ENCODE results near the gene COL4A6.

COL4A6 gene

DNA sequence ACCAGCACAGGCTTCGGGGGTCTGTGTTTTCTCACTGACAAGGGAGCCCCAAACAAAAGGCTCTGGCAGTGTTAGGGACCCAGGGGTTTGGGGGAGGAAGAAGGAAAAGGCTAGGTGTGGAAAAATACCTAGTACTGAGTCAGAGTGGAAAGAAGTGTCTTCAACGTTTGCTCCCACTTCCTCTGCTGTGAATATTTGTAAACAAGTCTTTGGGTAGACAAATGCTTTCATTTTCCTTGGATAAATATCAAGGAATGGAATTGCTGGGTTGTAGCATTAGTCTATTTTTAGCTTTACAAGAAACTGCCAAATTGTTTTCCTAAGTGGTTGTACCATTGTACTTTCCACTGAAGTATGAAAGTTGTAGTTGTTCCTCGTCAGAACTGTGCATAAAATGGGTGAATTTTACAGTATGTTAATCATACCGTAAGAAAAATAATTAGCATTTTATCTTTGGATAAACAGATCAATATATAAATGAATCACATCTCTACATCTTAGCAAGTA, 18.8 kb upstream of the COL4A6 start:
- Histone ChIP-seq H3K4me2 (ENCODE audit: low read depth, low read length, poor library complexity, severe bottlenecking) (no peak overlapping the region), H3K9me3 (ENCODE audit: insufficient read depth, low read length) (no peaks in the 10 kb centered on the region), H3K27ac (ENCODE audit: low read depth, low read length) (no peak overlapping the region), H3K79me2 (ENCODE audit: insufficient read depth, low read length) (no peaks in the 10 kb centered on the region), H3K36me3 (ENCODE audit: low read length) (no peaks in the 10 kb centered on the region), H3K9ac (ENCODE audit: low read length) (no peak overlapping the region), H2AFZ (ENCODE audit: low read depth, low read length, severe bottlenecking) (no peak overlapping the region), H3F3A (ENCODE audit: insufficient read depth) (no peaks in the 10 kb centered on the region), H3K4me3 (ENCODE audit: insufficient read depth, low read length, poor library complexity, severe bottlenecking) (no peak overlapping the region), H3K9me2 (replicated peaks; ENCODE audit: insufficient read depth, low read length) (no peaks in the 10 kb centered on the region), H3K27me3 (ENCODE audit: low read length) (no peaks in the 10 kb centered on the region), H4K20me1 (ENCODE audit: low read depth, low read length) (no peaks in the 10 kb centered on the region)
- no peak for TF ChIP-seq EZH2phosphoT487 (conservative IDR thresholded peaks at IDR 0.05; ENCODE audit: low read length)
- TF ChIP-seq, protein P1, sequence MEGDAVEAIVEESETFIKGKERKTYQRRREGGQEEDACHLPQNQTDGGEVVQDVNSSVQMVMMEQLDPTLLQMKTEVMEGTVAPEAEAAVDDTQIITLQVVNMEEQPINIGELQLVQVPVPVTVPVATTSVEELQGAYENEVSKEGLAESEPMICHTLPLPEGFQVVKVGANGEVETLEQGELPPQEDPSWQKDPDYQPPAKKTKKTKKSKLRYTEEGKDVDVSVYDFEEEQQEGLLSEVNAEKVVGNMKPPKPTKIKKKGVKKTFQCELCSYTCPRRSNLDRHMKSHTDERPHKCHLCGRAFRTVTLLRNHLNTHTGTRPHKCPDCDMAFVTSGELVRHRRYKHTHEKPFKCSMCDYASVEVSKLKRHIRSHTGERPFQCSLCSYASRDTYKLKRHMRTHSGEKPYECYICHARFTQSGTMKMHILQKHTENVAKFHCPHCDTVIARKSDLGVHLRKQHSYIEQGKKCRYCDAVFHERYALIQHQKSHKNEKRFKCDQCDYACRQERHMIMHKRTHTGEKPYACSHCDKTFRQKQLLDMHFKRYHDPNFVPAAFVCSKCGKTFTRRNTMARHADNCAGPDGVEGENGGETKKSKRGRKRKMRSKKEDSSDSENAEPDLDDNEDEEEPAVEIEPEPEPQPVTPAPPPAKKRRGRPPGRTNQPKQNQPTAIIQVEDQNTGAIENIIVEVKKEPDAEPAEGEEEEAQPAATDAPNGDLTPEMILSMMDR (IDR thresholded peaks at IDR 0.05; ENCODE audit: insufficient read depth, low read length, poor library complexity, severe bottlenecking), result no peak

- no peak overlapping the region for H3K27ac ChIP-seq (ENCODE audit: low read depth, low read length)
- no peaks in the 10 kb centered on the region for H4K20me1 ChIP-seq (ENCODE audit: low read depth, low read length)
- H3K27me3 ChIP-seq (ENCODE audit: low read length), result no peaks in the 10 kb centered on the region
- no peaks in the 10 kb centered on the region for H3F3A ChIP-seq (ENCODE audit: insufficient read depth)
- no peak overlapping the region for H3K9ac ChIP-seq (ENCODE audit: low read length)
- H2AFZ ChIP-seq (ENCODE audit: low read depth, low read length, severe bottlenecking), result no peak overlapping the region
- TF ChIP-seq, protein P1 (IDR thresholded peaks at IDR 0.05; ENCODE audit: insufficient read depth, low read length, poor library complexity, severe bottlenecking), result no peak
- no peak for TF ChIP-seq EZH2phosphoT487 (conservative IDR thresholded peaks at IDR 0.05; ENCODE audit: low read length)
- H3K9me2 ChIP-seq (replicated peaks; ENCODE audit: insufficient read depth, low read length), result no peaks in the 10 kb centered on the region
- H3K4me2 ChIP-seq (ENCODE audit: low read depth, low read length, poor library complexity, severe bottlenecking), result no peak overlapping the region
- no peaks in the 10 kb centered on the region for H3K79me2 ChIP-seq (ENCODE audit: insufficient read depth, low read length)
- H3K9me3 ChIP-seq (ENCODE audit: insufficient read depth, low read length), result no peaks in the 10 kb centered on the region
- no peak overlapping the region for H3K4me3 ChIP-seq (ENCODE audit: insufficient read depth, low read length, poor library complexity, severe bottlenecking)
- H3K36me3 ChIP-seq (ENCODE audit: low read length), result no peaks in the 10 kb centered on the region
Observed at GRCh38 chrX:108453841-108454240, 15.6 kb upstream of the COL4A6 start.

- Histone ChIP-seq H3F3A (ENCODE audit: insufficient read depth) (no peaks in the 10 kb centered on the region), H3K4me3 (ENCODE audit: insufficient read depth, low read length, poor library complexity, severe bottlenecking) (no peak overlapping the region), H2AFZ (ENCODE audit: low read depth, low read length, severe bottlenecking) (no peak overlapping the region), H3K4me2 (ENCODE audit: low read depth, low read length, poor library complexity, severe bottlenecking) (no peak overlapping the region), H3K9ac (ENCODE audit: low read length) (no peak overlapping the region), H3K36me3 (ENCODE audit: low read length) (no peaks in the 10 kb centered on the region), H4K20me1 (ENCODE audit: low read depth, low read length) (no peaks in the 10 kb centered on the region), H3K27me3 (ENCODE audit: low read length) (no peaks in the 10 kb centered on the region), H3K9me3 (ENCODE audit: insufficient read depth, low read length) (no peaks in the 10 kb centered on the region), H3K9me2 (replicated peaks; ENCODE audit: insufficient read depth, low read length) (no peaks in the 10 kb centered on the region), H3K27ac (ENCODE audit: low read depth, low read length) (no peak overlapping the region), H3K79me2 (ENCODE audit: insufficient read depth, low read length) (no peaks in the 10 kb centered on the region)
- no peak for TF ChIP-seq EZH2phosphoT487 (conservative IDR thresholded peaks at IDR 0.05; ENCODE audit: low read length)
- TF ChIP-seq, protein P1 (IDR thresholded peaks at IDR 0.05; ENCODE audit: insufficient read depth, low read length, poor library complexity, severe bottlenecking), result no peak
Observed at GRCh38 chrX:108447303-108447702, 9.1 kb upstream of the COL4A6 start.
